Chondrocyte (in vitro differentiated cells): Measurements from ENCODE around the gene IKZF3. TPM values are rescaled to one million over a fixed set of nuclear protein-coding genes. Genes with fewer than 3 reads are reported as not detected.

Experiments
- DNase-seq: peaks from one replicate; pipeline ENCODE4 v3.0.0; 2021; ENCODE audit warnings: mixed read lengths, low spot score
- H3K27ac Mint-ChIP-seq: one replicate; pipeline ENCODE4 v1.8.0; 2021; ENCODE audit warnings: mild to moderate bottlenecking, moderate library complexity, mixed read lengths; ENCODE audit not compliant: unreplicated experiment
- H3K27me3 Mint-ChIP-seq: 2 replicates; pipeline ENCODE4 v1.8.0; 2021; ENCODE audit warnings: low read depth, mixed read lengths
- H3K36me3 Mint-ChIP-seq: 2 replicates; pipeline ENCODE4 v1.8.0; 2021; ENCODE audit warnings: low read depth, mixed read lengths
- H3K4me1 Mint-ChIP-seq: 2 replicates; pipeline ENCODE4 v1.8.0; 2021; ENCODE audit warnings: low read depth, mild to moderate bottlenecking, mixed read lengths
- H3K4me3 Mint-ChIP-seq: one replicate; pipeline ENCODE4 v1.8.0; 2021; ENCODE audit warnings: mild to moderate bottlenecking, moderate library complexity, mixed read lengths; ENCODE audit not compliant: unreplicated experiment
- H3K9me3 Mint-ChIP-seq: 2 replicates; pipeline ENCODE4 v1.8.0; 2021; ENCODE audit warnings: low read depth, mixed read lengths
- total RNA-seq: library from RNA; stranded (reverse); gene quantifications from 3 replicates; pipeline ENCODE4 v1.2.1, GENCODE V29; 2021
- TF ChIP-seq, protein P1 (sequence below): fragments of 200-600 bp; sonication (generic); IDR thresholded peaks from 2 replicates; pipeline ENCODE4 v1.5.0; 2021; ENCODE audit warnings: antibody characterized with exemption, mild to moderate bottlenecking, moderate library complexity

IKZF3 gene
- total RNA-seq, 1 donor from 2014 or later = not detected

DNA sequence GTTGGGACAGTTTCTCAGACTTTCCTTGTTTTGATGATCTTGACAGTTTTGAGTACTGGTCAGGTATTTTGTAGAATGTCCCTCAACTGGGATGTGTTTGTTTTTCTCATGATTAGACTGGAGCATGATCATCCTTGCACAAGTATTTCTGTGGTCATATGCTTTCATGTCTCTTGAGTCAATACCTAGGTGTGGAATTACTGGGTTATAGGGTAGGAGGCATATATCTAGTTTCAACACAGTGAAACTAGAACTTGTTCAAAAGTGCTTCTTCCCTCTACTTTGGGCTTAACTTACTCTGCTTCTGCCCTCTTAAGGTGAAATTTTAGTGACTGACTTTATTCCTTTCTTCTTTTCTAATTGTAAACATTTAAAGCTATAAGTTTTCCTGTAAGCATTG lies 30.1 kb downstream of the IKZF3 start:
- peaks cover 20% of the 10 kb centered on the region for H3K9me3 Mint-ChIP-seq
- no peak overlapping the region for H3K4me3 Mint-ChIP-seq
- TF ChIP-seq, protein P1, sequence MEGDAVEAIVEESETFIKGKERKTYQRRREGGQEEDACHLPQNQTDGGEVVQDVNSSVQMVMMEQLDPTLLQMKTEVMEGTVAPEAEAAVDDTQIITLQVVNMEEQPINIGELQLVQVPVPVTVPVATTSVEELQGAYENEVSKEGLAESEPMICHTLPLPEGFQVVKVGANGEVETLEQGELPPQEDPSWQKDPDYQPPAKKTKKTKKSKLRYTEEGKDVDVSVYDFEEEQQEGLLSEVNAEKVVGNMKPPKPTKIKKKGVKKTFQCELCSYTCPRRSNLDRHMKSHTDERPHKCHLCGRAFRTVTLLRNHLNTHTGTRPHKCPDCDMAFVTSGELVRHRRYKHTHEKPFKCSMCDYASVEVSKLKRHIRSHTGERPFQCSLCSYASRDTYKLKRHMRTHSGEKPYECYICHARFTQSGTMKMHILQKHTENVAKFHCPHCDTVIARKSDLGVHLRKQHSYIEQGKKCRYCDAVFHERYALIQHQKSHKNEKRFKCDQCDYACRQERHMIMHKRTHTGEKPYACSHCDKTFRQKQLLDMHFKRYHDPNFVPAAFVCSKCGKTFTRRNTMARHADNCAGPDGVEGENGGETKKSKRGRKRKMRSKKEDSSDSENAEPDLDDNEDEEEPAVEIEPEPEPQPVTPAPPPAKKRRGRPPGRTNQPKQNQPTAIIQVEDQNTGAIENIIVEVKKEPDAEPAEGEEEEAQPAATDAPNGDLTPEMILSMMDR = no peak
- peaks cover 32% of the 10 kb centered on the region for H3K27me3 Mint-ChIP-seq
- no peak overlapping the region for H3K27ac Mint-ChIP-seq
- H3K4me1 Mint-ChIP-seq = no peaks in the 10 kb centered on the region
- no peak for DNase-seq
- H3K36me3 Mint-ChIP-seq = peaks cover 14% of the 10 kb centered on the region

GRCh38 chr17:39831588-39831987 lies 32.5 kb downstream of the IKZF3 start:
- TF ChIP-seq, protein P1 = no peak
- Mint-ChIP-seq H3K27ac (no peak overlapping the region), H3K36me3 (peaks cover 6% of the 10 kb centered on the region), H3K4me1 (no peaks in the 10 kb centered on the region), H3K9me3 (peaks cover 11% of the 10 kb centered on the region), H3K4me3 (no peak overlapping the region), H3K27me3 (peaks cover 42% of the 10 kb centered on the region)
- DNase-seq = no peak

GRCh38 chr17:39828443-39828842 lies 35.7 kb downstream of the IKZF3 start:
- DNase-seq = no peak
- H3K4me1 Mint-ChIP-seq = no peaks in the 10 kb centered on the region
- H3K4me3 Mint-ChIP-seq = no peak overlapping the region
- H3K36me3 Mint-ChIP-seq = peaks cover 2% of the 10 kb centered on the region
- H3K9me3 Mint-ChIP-seq = peaks cover 7% of the 10 kb centered on the region
- TF ChIP-seq, protein P1 = no peak
- no peak overlapping the region for H3K27ac Mint-ChIP-seq
- peaks cover 40% of the 10 kb centered on the region for H3K27me3 Mint-ChIP-seq

- H3K4me3 Mint-ChIP-seq = no peak overlapping the region
- peaks cover 5% of the 10 kb centered on the region for H3K36me3 Mint-ChIP-seq
- H3K27me3 Mint-ChIP-seq = peaks cover 32% of the 10 kb centered on the region
- TF ChIP-seq, protein P1 = no peak
- DNase-seq = no peak
- no peaks in the 10 kb centered on the region for H3K4me1 Mint-ChIP-seq
- no peak overlapping the region for H3K27ac Mint-ChIP-seq
- H3K9me3 Mint-ChIP-seq = peaks cover 10% of the 10 kb centered on the region
These were observed 37.8 kb downstream of the IKZF3 start for GRCh38 chr17:39826334-39826733.

- H3K4me1 Mint-ChIP-seq = peaks cover 3% of the 10 kb centered on the region
- H3K4me3 Mint-ChIP-seq = no peak overlapping the region
- peaks cover 10% of the 10 kb centered on the region for H3K9me3 Mint-ChIP-seq
- peaks cover 28% of the 10 kb centered on the region for H3K27me3 Mint-ChIP-seq
- TF ChIP-seq, protein P1 = no peak
- H3K27ac Mint-ChIP-seq = no peak overlapping the region
- peaks cover 5% of the 10 kb centered on the region for H3K36me3 Mint-ChIP-seq
- DNase-seq = no peak
These were observed 40.6 kb downstream of the IKZF3 start for GRCh38 chr17:39823407-39824054.
